DMS79 (cell line): Measurements from ENCODE around the gene PLK1.
A peak's percentile ranks its signal among the peaks of the same experiment; 100 is the strongest.

Experiments
- DNase-seq: peaks from one replicate; lab custom pipeline; 2025; lab: John Stamatoyannopoulos, UW

Gene PLK1

GRCh38 chr16:23679986-23680336, 1.3 kb downstream of the PLK1 start:
- no peak for DNase-seq

DNA sequence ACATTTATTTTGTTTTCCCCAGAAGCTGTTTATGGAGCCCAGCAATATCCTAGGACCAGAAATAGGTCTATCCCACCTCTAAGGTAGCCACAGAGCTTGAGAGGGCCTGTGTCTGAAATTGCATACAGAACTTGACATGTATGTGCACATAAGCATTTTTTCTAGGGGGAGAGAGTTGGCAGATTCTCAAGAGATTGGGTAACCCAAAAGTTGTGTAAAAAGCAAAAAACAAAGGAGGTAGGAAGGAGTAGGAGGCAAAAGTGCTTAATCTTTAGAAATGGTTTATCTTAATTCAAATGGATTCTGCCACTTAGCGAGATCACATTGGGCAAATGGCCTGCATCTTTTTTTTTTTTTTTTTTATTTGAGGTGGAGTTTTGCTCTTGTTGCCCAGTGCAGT, 3.5 kb downstream of the PLK1 start:
- DNase-seq: no peak

GRCh38 chr16:23683487-23683886, 4.8 kb downstream of the PLK1 start:
- no peak for DNase-seq

DNA sequence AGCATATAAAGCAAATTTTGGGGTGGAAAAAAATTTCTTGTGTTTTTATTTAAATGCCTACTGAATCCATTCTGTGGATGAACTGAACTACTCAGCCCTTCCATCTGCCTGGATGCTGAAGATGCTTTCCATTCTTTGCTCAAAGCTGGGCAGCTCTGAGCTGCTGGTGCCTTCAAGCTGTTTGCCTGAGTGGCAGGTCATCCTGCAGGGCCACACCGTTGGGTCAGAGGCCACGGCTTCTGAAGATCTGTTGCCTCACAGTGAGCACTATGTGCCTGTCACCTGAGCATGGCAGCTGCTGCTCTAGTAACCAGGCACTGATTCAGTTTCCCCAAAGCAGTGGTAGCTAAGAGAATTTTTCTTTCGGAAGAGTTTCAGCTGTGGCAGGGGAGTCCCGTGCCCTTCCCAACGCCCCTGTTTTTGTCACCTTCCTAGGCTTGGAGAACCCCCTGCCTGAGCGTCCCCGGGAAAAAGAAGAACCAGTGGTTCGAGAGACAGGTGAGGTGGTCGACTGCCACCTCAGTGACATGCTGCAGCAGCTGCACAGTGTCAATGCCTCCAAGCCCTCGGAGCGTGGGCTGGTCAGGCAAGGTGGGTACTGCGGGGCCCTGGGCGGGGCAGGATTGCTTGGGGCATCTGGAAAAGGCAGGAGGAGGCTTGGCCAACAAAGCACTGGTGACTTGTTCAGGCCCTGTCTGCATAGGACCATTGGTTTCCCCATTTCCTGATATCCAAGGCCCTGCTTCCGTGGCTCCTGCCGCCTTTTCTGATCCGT, 8.5 kb downstream of the PLK1 start:
- no peak for DNase-seq

DNA sequence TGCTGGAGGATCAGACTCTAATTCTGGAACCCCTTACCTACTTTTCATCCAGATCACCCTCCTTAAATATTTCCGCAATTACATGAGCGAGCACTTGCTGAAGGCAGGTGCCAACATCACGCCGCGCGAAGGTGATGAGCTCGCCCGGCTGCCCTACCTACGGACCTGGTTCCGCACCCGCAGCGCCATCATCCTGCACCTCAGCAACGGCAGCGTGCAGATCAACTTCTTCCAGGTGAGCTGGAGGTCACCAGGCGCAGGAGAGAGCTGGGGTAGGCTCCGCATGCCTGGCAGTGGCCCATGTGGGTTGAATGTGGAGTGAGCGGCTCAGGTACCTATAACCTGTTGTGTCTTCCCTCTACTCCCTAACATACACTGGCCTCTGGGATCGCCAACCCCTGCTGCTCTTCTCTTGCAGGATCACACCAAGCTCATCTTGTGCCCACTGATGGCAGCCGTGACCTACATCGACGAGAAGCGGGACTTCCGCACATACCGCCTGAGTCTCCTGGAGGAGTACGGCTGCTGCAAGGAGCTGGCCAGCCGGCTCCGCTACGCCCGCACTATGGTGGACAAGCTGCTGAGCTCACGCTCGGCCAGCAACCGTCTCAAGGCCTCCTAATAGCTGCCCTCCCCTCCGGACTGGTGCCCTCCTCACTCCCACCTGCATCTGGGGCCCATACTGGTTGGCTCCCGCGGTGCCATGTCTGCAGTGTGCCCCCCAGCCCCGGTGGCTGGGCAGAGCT, 10.9 kb downstream of the PLK1 start:
- DNase-seq: no peak

GRCh38 chr16:23690771-23691482, 12.2 kb downstream of the PLK1 start:
- DNase-seq: no peak

GRCh38 chr16:23691483-23692189, 12.9 kb downstream of the PLK1 start:
- DNase-seq: no peak

DNA sequence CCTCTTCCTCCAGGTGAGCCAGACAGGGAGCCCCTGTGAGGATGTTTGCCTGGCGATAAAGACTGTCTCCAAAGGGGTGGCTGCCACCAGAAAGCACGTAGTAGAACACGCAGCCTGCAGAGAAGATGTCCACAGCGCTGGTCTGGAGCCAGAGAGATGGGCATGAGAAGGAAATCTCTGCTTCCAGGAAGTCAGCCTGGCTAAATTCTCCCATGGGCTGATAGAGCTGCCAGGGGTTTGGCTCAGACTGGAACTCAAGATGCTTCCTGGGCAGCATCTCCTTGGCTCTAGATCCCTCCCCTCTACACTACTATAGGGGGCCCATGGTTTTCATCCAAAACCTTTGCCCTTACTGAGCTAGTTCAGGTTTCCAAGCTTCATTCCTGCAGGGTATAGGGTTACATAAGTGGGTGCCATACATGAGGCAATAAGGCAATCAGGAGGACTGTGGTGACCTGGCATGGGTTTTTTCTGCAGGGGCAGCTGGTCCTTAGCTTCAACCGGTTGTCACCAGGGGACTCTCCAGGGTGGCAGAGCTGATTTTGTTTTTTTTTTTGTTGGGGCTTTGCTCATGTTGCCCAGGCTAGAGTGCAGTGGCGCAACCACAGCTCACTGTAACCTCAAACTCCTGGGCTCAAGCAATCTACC, 13.6 kb downstream of the PLK1 start:
- no peak for DNase-seq

DNA sequence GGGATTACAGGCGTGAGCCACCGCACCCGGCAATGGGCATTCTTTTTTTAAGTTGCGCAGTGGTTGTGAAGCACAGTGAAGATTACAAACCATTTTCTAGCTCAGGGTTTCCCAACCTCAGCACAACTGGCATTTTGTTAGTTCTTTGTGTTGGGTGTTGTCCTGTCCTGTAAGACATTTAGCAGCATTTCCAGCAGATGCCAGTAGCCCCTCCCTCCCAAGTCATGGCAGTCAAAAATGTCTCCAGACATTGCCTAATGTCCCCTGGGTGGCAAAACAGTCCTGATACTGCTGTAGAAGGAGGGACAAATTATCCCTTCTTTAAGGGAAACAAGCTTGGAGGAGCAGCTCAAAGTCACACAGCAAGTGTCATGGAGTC, 15.6 kb downstream of the PLK1 start:
- no peak for DNase-seq

DNA sequence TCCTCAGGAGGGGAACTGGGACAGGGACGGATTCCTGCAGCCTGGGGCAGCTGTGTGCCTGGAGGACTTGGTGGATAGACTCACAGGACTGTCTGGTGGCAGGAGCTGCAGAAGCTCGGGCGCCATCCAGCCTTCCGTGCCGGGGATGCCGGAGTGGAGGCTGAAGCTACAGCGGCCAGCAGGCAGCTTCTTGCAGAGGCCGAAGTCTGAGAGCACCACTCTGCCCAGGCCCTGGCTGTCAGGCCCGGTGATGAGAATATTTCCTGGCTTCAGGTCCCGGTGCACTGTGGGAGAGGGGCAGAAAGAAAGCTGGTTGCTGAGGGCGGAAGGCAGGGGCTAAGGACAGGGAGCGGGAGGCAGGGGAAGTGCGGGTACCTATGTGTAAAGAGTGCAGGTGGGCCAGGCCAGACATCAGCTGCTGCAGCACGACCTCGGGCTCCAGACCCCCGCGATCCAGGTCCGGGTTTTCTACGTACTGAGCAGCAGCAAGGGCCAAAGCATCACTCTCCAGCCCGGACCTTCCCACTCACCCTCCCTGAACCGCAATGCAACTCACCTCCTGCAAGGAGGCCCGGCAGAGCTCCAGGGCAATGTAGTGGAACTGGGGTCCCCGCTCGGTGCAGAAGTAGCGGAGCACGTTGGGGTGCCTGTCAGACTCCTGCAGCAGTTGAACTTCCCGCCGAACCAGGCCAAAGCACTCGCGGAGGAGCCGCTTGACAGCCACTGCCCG, 16.1 kb downstream of the PLK1 start:
- DNase-seq: no peak

- DNase-seq: no peak
Measured at GRCh38 chr16:23695756-23696155, 17.1 kb downstream of the PLK1 start.

DNA sequence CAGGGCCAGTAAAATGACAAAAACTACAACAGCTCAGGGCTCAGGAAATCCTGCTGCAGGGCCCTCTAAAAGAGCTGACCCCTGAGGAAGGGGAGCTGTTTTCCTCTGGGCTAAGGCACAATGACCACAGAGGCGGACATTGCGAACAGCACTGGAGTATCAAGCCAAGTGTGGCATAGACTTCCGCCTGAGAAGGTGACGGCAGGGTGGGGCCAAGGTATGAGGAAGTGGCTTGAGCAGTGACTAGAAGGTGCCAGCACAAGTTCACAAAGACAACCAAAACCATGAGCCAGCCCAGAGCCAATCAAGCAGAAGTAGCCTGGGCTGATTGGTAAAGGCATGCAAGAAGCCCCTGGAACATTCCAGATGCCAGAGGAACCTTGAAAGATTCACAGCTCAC, 20.4 kb downstream of the PLK1 start:
- DNase-seq: no peak

DNA sequence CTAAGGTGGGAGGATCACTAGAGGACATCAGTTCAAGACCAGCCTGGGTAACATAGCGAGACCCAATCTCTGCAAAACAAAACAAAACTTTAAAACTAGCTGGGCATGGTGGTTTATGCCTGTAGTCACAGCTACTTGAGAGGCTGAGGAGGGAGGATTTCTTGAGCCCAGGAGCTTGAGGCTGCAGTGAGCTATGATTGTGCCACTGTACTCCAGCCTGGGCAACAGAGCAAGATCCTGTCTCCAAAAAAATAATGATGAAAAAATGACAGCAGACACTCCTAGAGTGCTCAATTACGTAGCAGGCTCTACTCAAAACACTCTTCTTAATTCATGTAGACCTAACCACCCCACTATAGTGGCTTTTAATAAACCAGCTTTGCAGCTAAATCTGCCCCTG, 21.4 kb downstream of the PLK1 start:
- no peak for DNase-seq

GRCh38 chr16:23700509-23700908, 21.8 kb downstream of the PLK1 start:
- DNase-seq: peak; percentile 15

GRCh38 chr16:23701045-23701444, 22.4 kb downstream of the PLK1 start:
- DNase-seq: no peak

GRCh38 chr16:23702951-23703350, 24.3 kb downstream of the PLK1 start:
- DNase-seq: no peak

- no peak for DNase-seq
Measured at GRCh38 chr16:23704772-23705516, 26.3 kb downstream of the PLK1 start.

GRCh38 chr16:23705517-23705902, 26.8 kb downstream of the PLK1 start:
- DNase-seq: no peak

DNA sequence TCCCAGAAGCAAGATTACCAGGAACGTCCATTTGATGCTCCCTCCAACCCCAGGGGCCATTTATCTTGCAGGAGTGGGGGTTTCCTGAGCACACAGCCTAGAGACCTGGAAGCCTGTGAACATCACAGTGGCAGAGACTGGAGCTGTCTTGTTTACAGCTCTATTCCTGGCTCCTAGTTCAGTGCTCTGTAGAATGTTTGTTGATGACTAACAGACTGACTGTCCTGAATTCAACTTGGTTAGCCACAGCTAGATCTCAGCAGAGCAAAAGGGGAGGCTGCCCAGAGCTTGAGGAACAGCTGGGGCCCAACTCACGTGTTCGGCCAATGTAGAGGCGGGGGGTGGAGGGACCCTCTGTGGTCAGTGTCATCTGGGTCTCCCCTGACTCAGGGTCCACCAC, 27.8 kb downstream of the PLK1 start:
- no peak for DNase-seq

DNA sequence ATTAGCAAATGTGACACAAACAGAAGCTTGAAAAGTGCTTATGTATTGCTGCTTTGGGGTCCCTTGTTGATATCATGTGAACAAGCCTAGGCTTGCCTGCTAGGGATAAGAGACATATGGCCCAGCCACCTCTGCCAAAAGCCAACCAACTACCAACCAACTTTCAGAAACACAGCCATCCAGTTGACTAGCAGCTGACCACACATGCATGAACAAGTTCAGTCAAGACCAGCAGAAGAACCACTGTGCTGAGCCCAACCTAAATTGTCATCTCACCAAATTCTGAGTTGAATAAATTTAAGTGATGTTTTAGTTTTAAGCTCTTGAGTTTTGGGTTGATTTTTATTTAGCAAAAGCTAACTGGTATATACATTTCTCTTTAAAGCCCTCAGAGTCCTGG, 30.8 kb downstream of the PLK1 start:
- no peak for DNase-seq

DNA sequence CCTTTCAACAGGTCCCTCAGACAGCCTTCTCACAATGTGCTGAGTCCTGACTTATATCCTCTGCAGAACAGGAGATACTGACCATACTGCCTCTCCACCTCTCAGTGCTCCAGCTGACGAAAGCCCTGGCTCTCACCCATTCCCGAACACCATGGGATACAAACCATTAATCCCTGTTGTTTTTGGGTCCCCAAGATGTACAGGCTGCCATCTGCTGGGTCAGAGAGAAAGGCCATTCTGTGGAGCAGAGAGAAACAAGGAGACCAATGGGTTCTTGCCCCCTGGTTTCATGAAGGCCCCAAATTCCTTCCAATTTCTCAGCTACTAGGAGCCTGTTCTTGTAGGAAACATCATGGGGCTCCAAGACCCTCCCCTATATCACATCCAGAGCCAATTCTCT, 31.3 kb downstream of the PLK1 start:
- DNase-seq: no peak
